ENCODE measurements around the gene PANK2. TPM values are rescaled to one million over a fixed set of nuclear protein-coding genes. Genes with fewer than 3 reads are reported as not detected.

The PANK2 gene
- total and polyA plus RNA-seq, 3 donors from 2014 or later = 57.9 to 71.2 (median 63.4) TPM

GRCh38 chr20:3846378-3846739, 42.8 kb upstream of the PANK2 start:
- no peaks in the 10 kb centered on the region for H3K36me3 ChIP-seq (ENCODE audit: low read depth, missing control alignments)
- no peaks in the 10 kb centered on the region for H3K27me3 ChIP-seq
- H3K9me3 ChIP-seq = no peaks in the 10 kb centered on the region
- DNase-seq = no peak
- peak overlapping the region; percentile 91 to 92 for H3K27ac ChIP-seq
- intact Hi-C loops (cut with DNase I; ENCODE audit: low total_unique reads) = no loop called here
- TF ChIP-seq, protein P1, sequence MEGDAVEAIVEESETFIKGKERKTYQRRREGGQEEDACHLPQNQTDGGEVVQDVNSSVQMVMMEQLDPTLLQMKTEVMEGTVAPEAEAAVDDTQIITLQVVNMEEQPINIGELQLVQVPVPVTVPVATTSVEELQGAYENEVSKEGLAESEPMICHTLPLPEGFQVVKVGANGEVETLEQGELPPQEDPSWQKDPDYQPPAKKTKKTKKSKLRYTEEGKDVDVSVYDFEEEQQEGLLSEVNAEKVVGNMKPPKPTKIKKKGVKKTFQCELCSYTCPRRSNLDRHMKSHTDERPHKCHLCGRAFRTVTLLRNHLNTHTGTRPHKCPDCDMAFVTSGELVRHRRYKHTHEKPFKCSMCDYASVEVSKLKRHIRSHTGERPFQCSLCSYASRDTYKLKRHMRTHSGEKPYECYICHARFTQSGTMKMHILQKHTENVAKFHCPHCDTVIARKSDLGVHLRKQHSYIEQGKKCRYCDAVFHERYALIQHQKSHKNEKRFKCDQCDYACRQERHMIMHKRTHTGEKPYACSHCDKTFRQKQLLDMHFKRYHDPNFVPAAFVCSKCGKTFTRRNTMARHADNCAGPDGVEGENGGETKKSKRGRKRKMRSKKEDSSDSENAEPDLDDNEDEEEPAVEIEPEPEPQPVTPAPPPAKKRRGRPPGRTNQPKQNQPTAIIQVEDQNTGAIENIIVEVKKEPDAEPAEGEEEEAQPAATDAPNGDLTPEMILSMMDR (IDR thresholded peaks at IDR 0.05) = no peak
- no peak for TF ChIP-seq POLR2A (IDR thresholded peaks at IDR 0.05)
- H3K4me1 ChIP-seq = peaks cover 6% of the 10 kb centered on the region
- H3K4me3 ChIP-seq = peak overlapping the region; percentile 84 to 98
- 1% methylated on average over 22 of the region's 22 CpGs; no CpG with 5 or more reads in 1 of the 2 donors for WGBS, 2 donors

DNA sequence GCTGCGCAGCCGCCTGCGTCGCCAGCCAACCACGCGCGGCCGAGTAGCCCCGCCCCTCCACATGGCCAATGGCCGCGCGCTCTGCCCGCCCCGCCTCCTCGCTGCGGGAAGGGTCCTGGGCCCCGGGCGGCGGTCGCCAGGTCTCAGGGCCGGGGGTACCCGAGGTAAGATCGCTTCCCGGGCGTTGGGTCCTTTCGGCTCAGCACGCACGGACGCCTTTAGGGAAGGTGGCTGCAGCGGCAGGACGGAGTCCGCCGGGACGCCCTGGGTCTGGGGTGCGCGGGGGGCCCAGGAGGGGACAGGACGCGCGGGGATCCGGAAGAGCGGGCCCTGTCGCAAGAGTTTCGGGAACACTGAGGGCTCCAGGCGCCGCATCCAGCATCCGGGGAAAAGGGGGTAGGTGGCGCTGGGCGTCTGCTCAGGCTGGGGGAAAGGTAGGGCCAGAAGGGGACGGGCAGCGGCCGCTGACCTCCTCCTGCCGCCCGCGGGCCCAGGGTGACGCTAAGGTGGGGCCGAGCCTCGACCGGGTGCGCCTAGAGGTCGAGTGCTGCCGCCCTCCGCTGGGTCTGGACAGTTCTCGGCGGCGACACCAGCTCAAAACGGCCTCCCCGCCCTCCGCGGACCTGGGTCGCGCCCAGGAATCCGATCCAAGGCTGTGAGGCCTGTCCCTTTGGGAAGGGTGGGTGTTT, 42.3 kb upstream of the PANK2 start, which contains the start of gene MAVS:
Gene MAVS, plus strand, starts transcription at position 95 of the 689 bp plus-strand sequence. CDS start 7,791 bp downstream, outside the sequence.
- Histone ChIP-seq H3K4me3 (peak within 1 kb of the TSS; percentile 84 to 98), H3K4me1 (peaks cover 6% of the 10 kb centered on the region), H3K36me3 (ENCODE audit: low read depth, missing control alignments) (no peaks in the 10 kb centered on the region), H3K27me3 (no peaks in the 10 kb centered on the region), H3K27ac (peak within 1 kb of the TSS; percentile 91 to 92), H3K9me3 (no peaks in the 10 kb centered on the region)
- 0 to 1% methylated on average over 1 to 72 of the region's 72 CpGs for WGBS, 2 donors
- TF ChIP-seq, protein P1 (IDR thresholded peaks at IDR 0.05) = peak in 1 of 3 experiments; percentile 1
- TF ChIP-seq POLR2A (IDR thresholded peaks at IDR 0.05) = no peak
- intact Hi-C loops (cut with DNase I; ENCODE audit: low total_unique reads) = no loop called here
- peak; percentile 91 for DNase-seq

- Histone ChIP-seq H3K9me3 (no peaks in the 10 kb centered on the region), H3K27ac (peak overlapping the region; percentile 91 to 92), H3K36me3 (ENCODE audit: low read depth, missing control alignments) (no peaks in the 10 kb centered on the region), H3K27me3 (no peaks in the 10 kb centered on the region), H3K4me1 (peaks cover 6% of the 10 kb centered on the region), H3K4me3 (peak overlapping the region; percentile 84 to 98)
- peak; percentile 25 for DNase-seq
- 8 to 12% methylated on average over 8 of the region's 8 CpGs for WGBS, 2 donors
- TF ChIP-seq POLR2A (IDR thresholded peaks at IDR 0.05) = no peak
- TF ChIP-seq, protein P1 (IDR thresholded peaks at IDR 0.05) = no peak
- intact Hi-C loops (cut with DNase I; ENCODE audit: low total_unique reads) = no loop called here
Observed at GRCh38 chr20:3847429-3847940, 41.7 kb upstream of the PANK2 start.

DNA sequence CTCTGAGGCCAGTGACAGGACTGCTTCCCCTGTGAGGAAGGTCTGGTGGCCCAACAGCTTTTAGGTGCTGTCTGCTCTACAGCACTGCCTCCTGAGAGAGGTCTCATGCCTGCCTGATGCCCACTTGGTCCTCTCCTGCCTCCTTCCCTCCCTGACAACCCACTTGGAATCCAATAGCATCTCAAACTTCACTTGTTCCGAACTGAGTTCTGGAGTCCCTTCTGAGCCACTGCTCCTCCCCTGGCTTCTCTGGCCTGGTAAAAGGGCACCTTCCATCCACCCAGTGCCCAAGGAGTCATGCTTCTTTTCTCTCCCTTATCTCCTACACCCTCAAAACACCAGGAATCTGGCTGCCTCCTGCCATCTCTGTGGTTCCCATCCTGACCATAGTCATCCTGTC, 40.6 kb upstream of the PANK2 start:
- TF ChIP-seq, protein P1 (IDR thresholded peaks at IDR 0.05) = no peak
- no peak for TF ChIP-seq POLR2A (IDR thresholded peaks at IDR 0.05)
- WGBS, 2 donors = 56 to 96% methylated on average over 1 of the region's 1 CpG
- H3K27me3 ChIP-seq = no peaks in the 10 kb centered on the region
- H3K9me3 ChIP-seq = no peaks in the 10 kb centered on the region
- no peak overlapping the region for H3K4me3 ChIP-seq
- no peaks in the 10 kb centered on the region for H3K36me3 ChIP-seq (ENCODE audit: low read depth, missing control alignments)
- H3K27ac ChIP-seq = no peak overlapping the region
- intact Hi-C loops (cut with DNase I; ENCODE audit: low total_unique reads) = no loop called here
- H3K4me1 ChIP-seq = peaks cover 6% of the 10 kb centered on the region
- DNase-seq = no peak

Measured in testis (tissue), 3 donors.